H1 (cell line): ENCODE data around the gene P2RY13. TPM values are rescaled to one million over a fixed set of nuclear protein-coding genes. Genes with fewer than 3 reads are reported as not detected.

Source experiments
- ATF3 ChIP-seq: IDR thresholded peaks from 2 replicates; pipeline ENCODE4 v1.6.1; 2011; ENCODE audit warnings: low read depth, mild to moderate bottlenecking, low read length; ENCODE audit not compliant: insufficient read depth
- BCL11A ChIP-seq, 2 experiments: IDR thresholded peaks; one replicate each; pipeline ENCODE4 v1.6.1; 2011; ENCODE audit warnings: low read depth in 2 of 2, low read length in 2 of 2, mild to moderate bottlenecking in 2 of 2
- BRCA1 ChIP-seq: IDR thresholded peaks from 2 replicates; pipeline ENCODE4 v1.6.1; 2012; ENCODE audit warnings: low read depth, low read length, improper control_type of control experiment
- CREB1 ChIP-seq: IDR thresholded peaks from 2 replicates; pipeline ENCODE4 v1.6.1; 2012; ENCODE audit warnings: inconsistent platforms
- CTCF ChIP-seq, 3 experiments: IDR thresholded peaks; 1 replicate in 2 of 3; 2 replicates in 1 of 3; pipeline versions ENCODE4 v1.5.1 to v1.6.1; 2011; ENCODE audit warnings: low read length in 3 of 3, mild to moderate bottlenecking in 3 of 3, inconsistent platforms in 2 of 3, low read depth in 1 of 3, moderate library complexity in 1 of 3; ENCODE audit not compliant: insufficient read depth in 1 of 3; ENCODE audit errors: control extremely low read depth in 1 of 3
- HDAC6 ChIP-seq: IDR thresholded peaks from one replicate; pipeline ENCODE4 v1.7.1; 2012; ENCODE audit warnings: low read depth, mild to moderate bottlenecking, inconsistent platforms, low read length, moderate library complexity
- MAFK ChIP-seq: IDR thresholded peaks from 2 replicates; pipeline ENCODE4 v1.6.1; 2012; ENCODE audit warnings: low read depth, mild to moderate bottlenecking, improper control_type of control experiment, low read length
- MAX ChIP-seq: IDR thresholded peaks from 2 replicates; pipeline ENCODE4 v1.6.1; 2012; ENCODE audit warnings: inconsistent platforms
- NRF1 ChIP-seq: IDR thresholded peaks from 2 replicates; pipeline ENCODE4 v1.6.1; 2011; ENCODE audit warnings: mild to moderate bottlenecking, low read depth, low read length, improper control_type of control experiment
- POLR2AphosphoS5 ChIP-seq: IDR thresholded peaks from 2 replicates; pipeline ENCODE4 v1.6.1; 2011; ENCODE audit warnings: low read depth, low read length
- RFX5 ChIP-seq: IDR thresholded peaks from 2 replicates; pipeline ENCODE4 v1.6.1; 2011; ENCODE audit warnings: low read depth, low read length, improper control_type of control experiment, borderline replicate concordance
- RNF2 ChIP-seq: fragments of 200-900, 300-1000 bp; sonication (generic); IDR thresholded peaks from 2 replicates; pipeline ENCODE4 v1.7.1; 2016; ENCODE audit warnings: borderline replicate concordance, low read depth, mild to moderate bottlenecking, antibody characterized with exemption, low read length; ENCODE audit not compliant: poor library complexity, severe bottlenecking; ENCODE audit errors: missing control alignments
- SP1 ChIP-seq: IDR thresholded peaks from 2 replicates; pipeline ENCODE4 v1.6.1; 2011; ENCODE audit warnings: low read depth, low read length
- SP2 ChIP-seq: IDR thresholded peaks from 2 replicates; pipeline ENCODE4 v1.6.1; 2012; ENCODE audit warnings: mild to moderate bottlenecking, low read length, inconsistent platforms
- SP4 ChIP-seq: IDR thresholded peaks from 2 replicates; pipeline ENCODE4 v1.6.1; 2012; ENCODE audit warnings: low read length, inconsistent platforms
- TAF7 ChIP-seq: optimal IDR thresholded peaks from 2 replicates; pipeline ENCODE3; 2011; ENCODE audit warnings: low read depth, mild to moderate bottlenecking, inconsistent platforms, low read length, moderate library complexity, borderline replicate concordance
- TCF12 ChIP-seq: IDR thresholded peaks from 2 replicates; pipeline ENCODE4 v1.6.1; 2011; ENCODE audit warnings: low read depth, mild to moderate bottlenecking, low read length
- TEAD4 ChIP-seq: IDR thresholded peaks from 2 replicates; pipeline ENCODE4 v1.6.1; 2012; ENCODE audit warnings: low read depth, low read length, inconsistent platforms, mixed read lengths
- polyA plus RNA-seq, 7 experiments: library from polyadenylated mRNA; depleted of rRNA in 3 of 7; stranded (reverse) in 5 of 7; unstranded in 2 of 7; fragments of >200 nt in 5 of 7; fragments of 200-250 nt in 2 of 7; gene quantifications; 1 replicate in 5 of 7; 2 replicates in 1 of 7; 4 replicates in 1 of 7; pipeline versions ENCODE4 v1.2.1 to v1.2.3, GENCODE V29; 2011 to 2013; ENCODE audit warnings: missing spikeins in 2 of 7, mixed read lengths in 2 of 7
- total RNA-seq: library from RNA; stranded (reverse); fragmentation: NEBNext Ultra II Directional; extraction: Animal tissue kit (Norgen Biotek cat#: 25700); gene quantifications from 2 replicates; pipeline ENCODE4 v1.2.1, GENCODE V29; 2021
- TF ChIP-seq, protein P1 (sequence below): IDR thresholded peaks from 2 replicates; pipeline ENCODE4 v1.6.1; 2012; ENCODE audit warnings: low read length, inconsistent platforms

Gene P2RY13
- total and polyA plus RNA-seq, 2 of the 8 experiments (the other 6 are each of a cell fraction or from before 2014, with no cell fraction given) = not detected

DNA sequence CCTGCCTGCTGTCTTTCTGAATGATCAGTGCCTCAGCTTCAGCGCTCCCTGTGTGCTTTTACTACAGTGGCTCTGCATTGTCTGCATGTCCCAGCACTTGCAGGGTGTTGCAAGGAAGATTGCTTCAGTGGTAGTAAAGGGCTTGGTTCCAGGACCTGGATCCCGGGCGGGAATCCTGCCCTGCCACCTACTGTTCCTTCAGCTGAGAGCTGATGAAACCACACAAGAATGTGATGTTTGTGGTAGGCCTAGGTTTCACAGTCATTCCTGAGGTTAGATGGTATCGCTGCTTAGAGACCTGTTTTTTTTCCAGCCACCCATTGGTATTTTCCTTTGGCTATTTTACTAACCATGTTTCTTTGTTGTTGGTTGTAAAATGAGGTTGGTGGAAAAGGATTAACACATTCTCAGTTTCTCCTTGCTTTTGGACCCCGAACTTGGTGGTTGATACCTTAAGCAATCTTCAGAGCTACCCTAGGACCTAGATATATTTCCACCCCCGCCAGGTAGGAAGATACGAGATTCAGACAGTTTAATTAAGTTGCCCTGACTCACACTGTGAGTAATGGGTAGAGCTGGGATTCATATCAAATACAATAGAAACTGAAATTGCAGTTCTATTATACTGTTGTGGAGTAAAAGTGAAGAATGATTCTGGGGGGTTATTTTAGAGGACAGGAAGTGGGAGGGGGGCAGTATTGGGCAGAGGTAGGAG is 24.1 kb downstream of the P2RY13 start (continued):
- TF ChIP-seq BRCA1 (no peak; the same call in 1 of the 2 replicates), TAF7 (no peak), RFX5 (no peak), SP2 (no peak), NRF1 (no peak), CTCF (IDR thresholded peaks at IDR 0.05; ENCODE audit: control extremely low read depth in 1 of 3, insufficient read depth in 1 of 3, low read depth in 1 of 3, low read length in 3 of 3) (peak in 2 of 3 experiments; percentile 29 to 35; a peak in 2 of 4 replicates), RNF2 (no peak), ATF3 (peak; percentile 62; the same call in 1 of the 2 replicates), BCL11A (IDR thresholded peaks at IDR 0.05; ENCODE audit: low read depth in 2 of 2, low read length in 2 of 2) (no peak), TEAD4 (peak; percentile 95), CREB1 (no peak), MAX (no peak), SP4 (no peak), POLR2AphosphoS5 (peak; percentile 92), MAFK (no peak), SP1 (peak; percentile 74), HDAC6 (no peak), TCF12 (peak; percentile 88)
- TF ChIP-seq, protein P1, sequence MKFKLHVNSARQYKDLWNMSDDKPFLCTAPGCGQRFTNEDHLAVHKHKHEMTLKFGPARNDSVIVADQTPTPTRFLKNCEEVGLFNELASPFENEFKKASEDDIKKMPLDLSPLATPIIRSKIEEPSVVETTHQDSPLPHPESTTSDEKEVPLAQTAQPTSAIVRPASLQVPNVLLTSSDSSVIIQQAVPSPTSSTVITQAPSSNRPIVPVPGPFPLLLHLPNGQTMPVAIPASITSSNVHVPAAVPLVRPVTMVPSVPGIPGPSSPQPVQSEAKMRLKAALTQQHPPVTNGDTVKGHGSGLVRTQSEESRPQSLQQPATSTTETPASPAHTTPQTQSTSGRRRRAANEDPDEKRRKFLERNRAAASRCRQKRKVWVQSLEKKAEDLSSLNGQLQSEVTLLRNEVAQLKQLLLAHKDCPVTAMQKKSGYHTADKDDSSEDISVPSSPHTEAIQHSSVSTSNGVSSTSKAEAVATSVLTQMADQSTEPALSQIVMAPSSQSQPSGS = peak; percentile 81; the same call in 1 of the 2 replicates
